ENCODE results near the gene NUP160. TPM values are rescaled to one million over a fixed set of nuclear protein-coding genes. Genes with fewer than 3 reads are reported as not detected.

The NUP160 gene
- total and polyA plus RNA-seq, 2 of the 8 experiments (the other 6 are each of a cell fraction or from before 2014, with no cell fraction given): 44.6 to 100 TPM

DNA sequence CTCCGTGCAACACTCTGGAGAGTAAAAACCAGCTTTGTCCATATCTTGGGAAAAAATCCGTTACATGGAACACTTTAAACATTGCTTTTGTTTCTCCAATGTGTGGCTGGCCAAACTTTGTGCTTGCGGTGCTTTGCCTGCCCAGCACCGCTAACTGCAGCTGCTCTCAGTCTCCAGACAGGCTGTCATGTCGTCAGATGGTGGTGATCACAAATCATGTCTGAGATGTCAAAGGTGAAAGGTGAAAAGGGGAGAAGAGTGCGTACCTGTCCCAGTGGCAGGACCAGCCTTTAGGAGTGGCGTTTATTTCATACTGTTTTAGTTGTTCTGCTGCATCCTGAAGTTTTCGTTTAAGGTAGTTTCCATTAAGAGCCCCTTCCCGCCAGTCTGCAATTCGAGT, 115.9 kb downstream of the NUP160 start:
- no peak overlapping the region for H3K27ac ChIP-seq (ENCODE audit: low read depth, low read length)
- no peak overlapping the region for H2BK20ac ChIP-seq (ENCODE audit: low read length)
- H3K4me2 ChIP-seq (ENCODE audit: insufficient read depth in 1 of 2, low read depth in 2 of 2, low read length in 2 of 2): no peak overlapping the region
- H3K4me3 ChIP-seq (ENCODE audit: extremely low read depth in 1 of 4, insufficient read depth in 2 of 4, low read depth in 3 of 4, low read length in 4 of 4): no peak overlapping the region
- no peaks in the 10 kb centered on the region for H3K79me1 ChIP-seq (ENCODE audit: low read depth, low read length)
- no peak for DNase-seq (ENCODE audit: low read depth in 1 of 2, low spot score in 2 of 2)
- H3K14ac ChIP-seq (ENCODE audit: insufficient read length): no peak overlapping the region
- H3K36me3 ChIP-seq (ENCODE audit: control insufficient read depth in 2 of 4, insufficient read depth in 4 of 4, low read length in 3 of 4): peaks cover 31 to 85% (median 69%) of the 10 kb centered on the region in 4 experiments
- no peak overlapping the region for H3K4ac ChIP-seq (replicated peaks; ENCODE audit: insufficient read length, low read depth, low read length)
- WGBS, 2 experiments (ENCODE audit: extremely low coverage in 1 of 2, insufficient coverage in 1 of 2, insufficient read length in 1 of 2, insufficient replicate concordance in 2 of 2, low coverage in 1 of 2, low lambda C conversion rate in 2 of 2, missing lambda C conversion rate in 1 of 2): 89% methylated on average over 10 of the region's 10 CpGs; no CpG with 5 or more reads in 1 of the 2 experiments
- H3K4me1 ChIP-seq (replicated peaks in 1 of 4; ENCODE audit: control insufficient read depth in 3 of 4, insufficient read depth in 4 of 4, low read length in 3 of 4): no peaks in the 10 kb centered on the region
- no peak overlapping the region for H2AK5ac ChIP-seq (ENCODE audit: low read depth, low read length)
- no peak overlapping the region for H4K5ac ChIP-seq (ENCODE audit: insufficient read length, low read depth, low read length)
- no peak overlapping the region for H2BK15ac ChIP-seq (ENCODE audit: low read length)
- no peak overlapping the region for H3K23ac ChIP-seq (ENCODE audit: insufficient read length)
- H2BK5ac ChIP-seq (ENCODE audit: low read depth, low read length): no peak overlapping the region
- no peak overlapping the region for H3K9ac ChIP-seq (replicated peaks in 1 of 4; ENCODE audit: extremely low read depth in 1 of 4, low read depth in 3 of 4, low read length in 3 of 4)
- H3K56ac ChIP-seq (replicated peaks; ENCODE audit: insufficient read length, low read depth, low read length): no peak overlapping the region
- H4K91ac ChIP-seq (replicated peaks; ENCODE audit: insufficient read length, low read length): no peak overlapping the region
- peaks cover 0 to 2% of the 10 kb centered on the region in 2 experiments for H4K20me1 ChIP-seq (replicated peaks in 1 of 2; ENCODE audit: control insufficient read depth in 1 of 2, insufficient read depth in 2 of 2, low read length in 2 of 2)
- H4K8ac ChIP-seq (ENCODE audit: extremely low read depth, insufficient read depth, low read length): no peak overlapping the region; the same call in 1 of the 2 replicates
- CTCF ChIA-PET (ENCODE audit: partially characterized antibody): interaction anchor here (0.6 kb wide), 1 partner anchor 165 kb away, joined by 6 read pairs; no protein-coding TSS in a partner anchor
- H2AFZ ChIP-seq (ENCODE audit: low read length): no peak overlapping the region
- no peaks in the 10 kb centered on the region for H3K9me3 ChIP-seq (ENCODE audit: insufficient read depth in 2 of 2, low read depth in 1 of 2, low read length in 1 of 2)
- H3K27me3 ChIP-seq (replicated peaks in 1 of 4; ENCODE audit: control insufficient read depth in 3 of 4, extremely low read depth in 1 of 4, insufficient read depth in 3 of 4, low read length in 3 of 4): no peaks in the 10 kb centered on the region
- H3K23me2 ChIP-seq (ENCODE audit: low read depth, low read length): no peaks in the 10 kb centered on the region
- FAIRE-seq: no peak
- no peak overlapping the region for H3K18ac ChIP-seq (ENCODE audit: extremely low read depth, low read length)
- H2BK12ac ChIP-seq (ENCODE audit: low read depth, low read length): no peak overlapping the region
- no peaks in the 10 kb centered on the region for H3K79me2 ChIP-seq (ENCODE audit: control insufficient read depth in 1 of 2, insufficient read depth in 2 of 2, low read length in 2 of 2)
- POLR2A ChIA-PET (ENCODE audit: partially characterized antibody): interaction anchor here (0.6 to 2.6 kb wide), 5 partner anchors 10 to 107 kb away, joined by 3 to 5 read pairs (median 3); no protein-coding TSS in a partner anchor
- no peak overlapping the region for H2BK120ac ChIP-seq (replicated peaks; ENCODE audit: low read depth, low read length)
- TF ChIP-seq, protein P1, sequence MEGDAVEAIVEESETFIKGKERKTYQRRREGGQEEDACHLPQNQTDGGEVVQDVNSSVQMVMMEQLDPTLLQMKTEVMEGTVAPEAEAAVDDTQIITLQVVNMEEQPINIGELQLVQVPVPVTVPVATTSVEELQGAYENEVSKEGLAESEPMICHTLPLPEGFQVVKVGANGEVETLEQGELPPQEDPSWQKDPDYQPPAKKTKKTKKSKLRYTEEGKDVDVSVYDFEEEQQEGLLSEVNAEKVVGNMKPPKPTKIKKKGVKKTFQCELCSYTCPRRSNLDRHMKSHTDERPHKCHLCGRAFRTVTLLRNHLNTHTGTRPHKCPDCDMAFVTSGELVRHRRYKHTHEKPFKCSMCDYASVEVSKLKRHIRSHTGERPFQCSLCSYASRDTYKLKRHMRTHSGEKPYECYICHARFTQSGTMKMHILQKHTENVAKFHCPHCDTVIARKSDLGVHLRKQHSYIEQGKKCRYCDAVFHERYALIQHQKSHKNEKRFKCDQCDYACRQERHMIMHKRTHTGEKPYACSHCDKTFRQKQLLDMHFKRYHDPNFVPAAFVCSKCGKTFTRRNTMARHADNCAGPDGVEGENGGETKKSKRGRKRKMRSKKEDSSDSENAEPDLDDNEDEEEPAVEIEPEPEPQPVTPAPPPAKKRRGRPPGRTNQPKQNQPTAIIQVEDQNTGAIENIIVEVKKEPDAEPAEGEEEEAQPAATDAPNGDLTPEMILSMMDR (IDR thresholded peaks at IDR 0.05; ENCODE audit: control extremely low read depth in 1 of 3, insufficient read depth in 1 of 3, low read depth in 1 of 3, low read length in 3 of 3): no peak
- TF ChIP-seq HDAC2 (IDR thresholded peaks at IDR 0.05; ENCODE audit: borderline replicate concordance in 1 of 2, low read depth in 2 of 2, low read length in 2 of 2): no peak
- TF ChIP-seq CBX5 (IDR thresholded peaks at IDR 0.05; ENCODE audit: low read depth, low read length): no peak
- TF ChIP-seq, protein P2, sequence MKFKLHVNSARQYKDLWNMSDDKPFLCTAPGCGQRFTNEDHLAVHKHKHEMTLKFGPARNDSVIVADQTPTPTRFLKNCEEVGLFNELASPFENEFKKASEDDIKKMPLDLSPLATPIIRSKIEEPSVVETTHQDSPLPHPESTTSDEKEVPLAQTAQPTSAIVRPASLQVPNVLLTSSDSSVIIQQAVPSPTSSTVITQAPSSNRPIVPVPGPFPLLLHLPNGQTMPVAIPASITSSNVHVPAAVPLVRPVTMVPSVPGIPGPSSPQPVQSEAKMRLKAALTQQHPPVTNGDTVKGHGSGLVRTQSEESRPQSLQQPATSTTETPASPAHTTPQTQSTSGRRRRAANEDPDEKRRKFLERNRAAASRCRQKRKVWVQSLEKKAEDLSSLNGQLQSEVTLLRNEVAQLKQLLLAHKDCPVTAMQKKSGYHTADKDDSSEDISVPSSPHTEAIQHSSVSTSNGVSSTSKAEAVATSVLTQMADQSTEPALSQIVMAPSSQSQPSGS (IDR thresholded peaks at IDR 0.05; ENCODE audit: low read length): no peak
- no peak for TF ChIP-seq JUND (IDR thresholded peaks at IDR 0.05; ENCODE audit: low read length)
- no peak for TF ChIP-seq RFX5 (IDR thresholded peaks at IDR 0.05; ENCODE audit: borderline replicate concordance, low read depth, low read length)
- TF ChIP-seq BACH1 (IDR thresholded peaks at IDR 0.05; ENCODE audit: low read length): no peak
- TF ChIP-seq RBBP5 (IDR thresholded peaks at IDR 0.05; ENCODE audit: borderline replicate concordance, low read depth, low read length): no peak
- no peak for TF ChIP-seq RXRA (IDR thresholded peaks at IDR 0.05; ENCODE audit: insufficient read depth, low read depth, low read length)
